SK-N-MC (cell line): ENCODE data around the gene LST1.
"Not testable (repeated sequence)": the region's sequence is repeated elsewhere in the genome, so short reads cannot be mapped to it uniquely, and the experiment has no call there.

Source experiments
- DNase-seq: peaks from one replicate; pipeline ENCODE4 v3.0.0-alpha.2; 2011; ENCODE audit warnings: low read depth, low spot score
- H3K27ac ChIP-seq: fragments of 200-600 bp; sonication (generic); 2 replicates; pipeline ENCODE4 v1.5.1; 2016; ENCODE audit warnings: mixed run types
- H3K36me3 ChIP-seq: fragments of 200-600 bp; sonication (generic); 2 replicates; pipeline ENCODE4 v1.6.1; 2017; ENCODE audit warnings: antibody characterized with exemption, low read length, mixed read lengths; ENCODE audit not compliant: insufficient read depth
- H3K4me3 ChIP-seq: fragments of 200-600 bp; sonication (generic); 2 replicates; pipeline ENCODE4 v1.5.1; 2016
- H3K9ac ChIP-seq: fragments of 200-600 bp; sonication (generic); 2 replicates; pipeline ENCODE4 v1.8.0; 2017; ENCODE audit warnings: mixed run types, mixed read lengths; ENCODE audit not compliant: insufficient read length
- H3K9me3 ChIP-seq: fragments of 200-600 bp; sonication (generic); 2 replicates; pipeline ENCODE4 v1.6.1; 2017; ENCODE audit warnings: low read depth, mild to moderate bottlenecking, antibody characterized with exemption, low read length, moderate library complexity, mixed read lengths
- EZH2 ChIP-seq: fragments of 200-600 bp; sonication (generic); IDR thresholded peaks from one replicate; pipeline ENCODE4 v1.6.1; 2017; ENCODE audit warnings: antibody characterized with exemption
- FOXP2 ChIP-seq: optimal IDR thresholded peaks from 2 replicates; pipeline ENCODE3; 2011; ENCODE audit warnings: mild to moderate bottlenecking, moderate library complexity; ENCODE audit not compliant: insufficient read depth; ENCODE audit errors: extremely low read length, control extremely low read depth
- POLR2AphosphoS5 ChIP-seq: IDR thresholded peaks from 2 replicates; pipeline ENCODE4 v1.6.1; 2012; ENCODE audit warnings: mild to moderate bottlenecking, low read depth, low read length, borderline replicate concordance

The LST1 gene

GRCh38 chr6:31585491-31585890 lies 586 bp upstream of the LST1 start:
- Histone ChIP-seq H3K9ac (no peak overlapping the region), H3K9me3 (no peaks in the 10 kb centered on the region), H3K27ac (no peak overlapping the region), H3K36me3 (no peaks in the 10 kb centered on the region), H3K4me3 (no peak overlapping the region)
- DNase-seq = no peak
- no peak for TF ChIP-seq EZH2
- no peak for TF ChIP-seq POLR2AphosphoS5
- TF ChIP-seq FOXP2 = no peak

DNA sequence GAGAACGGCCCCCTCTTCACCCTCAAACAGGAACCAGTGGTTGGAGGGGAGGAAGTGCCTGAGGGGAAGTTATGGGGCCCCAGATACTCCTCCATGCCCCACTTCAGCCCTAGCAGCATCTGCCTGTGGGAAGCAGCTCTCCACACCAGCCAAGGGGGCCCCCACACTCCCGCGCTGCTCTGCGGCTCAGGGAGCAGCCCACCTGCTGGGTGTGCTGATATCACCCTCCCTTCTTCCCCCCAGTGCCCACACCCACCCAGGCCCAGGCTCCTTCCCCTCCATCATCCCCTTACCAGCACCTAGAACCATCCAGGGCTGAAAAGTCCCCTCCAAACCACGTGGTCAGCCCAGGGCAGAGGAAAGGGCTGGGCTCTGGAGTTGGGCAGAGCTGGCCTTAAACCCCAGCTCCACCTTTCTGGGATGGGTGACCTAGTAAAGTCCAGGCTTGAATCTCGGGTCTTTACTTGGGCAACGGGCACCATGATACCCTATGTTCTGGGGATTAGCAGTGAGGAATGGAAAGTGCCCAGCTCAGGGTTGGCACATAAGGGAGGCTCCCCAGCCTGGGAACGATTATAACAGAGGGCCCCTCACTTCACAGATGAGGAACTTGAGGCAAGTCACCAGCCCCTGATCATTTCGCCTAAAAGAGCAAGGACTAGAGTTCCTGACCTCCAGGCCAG lies 663 bp downstream of the LST1 start:
- no peak for DNase-seq
- Histone ChIP-seq H3K9me3 (no peaks in the 10 kb centered on the region), H3K4me3 (0 out of 2 replicates have a peak overlapping the region, but pooled peaks have one; percentile 25), H3K27ac (no peak overlapping the region), H3K9ac (no peak overlapping the region), H3K36me3 (no peaks in the 10 kb centered on the region)
- TF ChIP-seq FOXP2 (no peak), EZH2 (no peak), POLR2AphosphoS5 (no peak)

- Histone ChIP-seq H3K36me3 (no peaks in the 10 kb centered on the region), H3K27ac (0 out of 2 replicates have a peak overlapping the region, but pooled peaks have one; percentile 25), H3K9ac (no peak overlapping the region), H3K9me3 (no peaks in the 10 kb centered on the region), H3K4me3 (no peak overlapping the region)
- DNase-seq = no peak
- TF ChIP-seq FOXP2 (no peak), POLR2AphosphoS5 (no peak), EZH2 (no peak)
These were observed 2.0 kb downstream of the LST1 start for GRCh38 chr6:31587791-31588777.

GRCh38 chr6:31588871-31589650 lies 3.0 kb downstream of the LST1 start:
- DNase-seq = no peak
- no peaks in the 10 kb centered on the region for H3K9me3 ChIP-seq
- TF ChIP-seq EZH2 (no peak), POLR2AphosphoS5 (no peak), FOXP2 (no peak)
- no peak overlapping the region for H3K4me3 ChIP-seq
- H3K9ac ChIP-seq = no peak overlapping the region
- no peaks in the 10 kb centered on the region for H3K36me3 ChIP-seq
- H3K27ac ChIP-seq = no peak overlapping the region

GRCh38 chr6:31590691-31591090 lies 4.6 kb downstream of the LST1 start:
- not testable (repeated sequence) for H3K4me3 ChIP-seq, H3K9ac ChIP-seq, H3K36me3 ChIP-seq, H3K27ac ChIP-seq, DNase-seq, H3K9me3 ChIP-seq

GRCh38 chr6:31592396-31592771 lies 6.3 kb downstream of the LST1 start:
- TF ChIP-seq FOXP2 (no peak), EZH2 (no peak), POLR2AphosphoS5 (no peak)
- DNase-seq = no peak
- Histone ChIP-seq H3K9ac (no peak overlapping the region), H3K27ac (no peak overlapping the region), H3K9me3 (no peaks in the 10 kb centered on the region), H3K36me3 (no peaks in the 10 kb centered on the region), H3K4me3 (no peak overlapping the region)

DNA sequence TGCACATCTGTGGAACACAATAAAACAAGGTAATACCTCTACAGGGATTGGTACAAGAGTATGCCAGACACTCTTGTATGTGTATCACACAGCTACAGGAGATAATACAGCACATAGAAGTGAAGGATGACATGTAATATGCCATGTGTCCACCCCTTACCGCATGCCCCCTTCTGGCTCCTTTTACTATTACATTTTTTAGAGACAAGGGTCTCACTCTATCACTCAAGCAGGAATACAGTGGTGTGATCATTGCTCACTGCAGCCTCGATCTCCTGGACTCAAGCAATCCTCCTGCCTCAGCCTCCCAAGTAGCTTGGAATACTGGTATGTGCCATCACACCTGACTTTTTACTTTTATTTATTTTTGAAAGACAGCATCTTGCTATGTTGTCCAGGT lies 10.9 kb downstream of the LST1 start:
- Histone ChIP-seq H3K4me3 (no peak overlapping the region), H3K9ac (no peak overlapping the region), H3K36me3 (no peaks in the 10 kb centered on the region), H3K9me3 (no peaks in the 10 kb centered on the region), H3K27ac (no peak overlapping the region)
- TF ChIP-seq EZH2 = no peak
- no peak for DNase-seq

DNA sequence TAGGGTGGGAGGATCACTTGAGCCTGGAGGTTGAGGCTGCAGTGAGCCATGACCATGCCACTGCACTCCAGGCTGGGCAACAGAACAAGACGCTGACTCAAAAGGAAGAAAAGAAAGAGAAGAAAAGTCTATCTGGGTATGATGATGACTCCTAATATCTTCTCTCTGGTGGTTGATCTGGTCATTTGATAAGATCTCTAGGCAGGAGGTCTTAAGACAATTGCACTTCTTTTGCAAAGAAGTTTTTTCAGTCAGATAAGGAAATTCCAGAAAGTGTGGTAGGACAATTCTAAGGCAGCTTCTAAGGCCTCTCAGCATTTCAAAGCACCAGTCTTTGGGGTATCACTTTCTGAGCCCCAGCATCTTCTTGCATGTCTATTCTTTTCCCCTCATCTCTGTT lies 21.2 kb downstream of the LST1 start:
- H3K9ac ChIP-seq = no peak overlapping the region
- H3K36me3 ChIP-seq = no peaks in the 10 kb centered on the region
- H3K4me3 ChIP-seq = no peak overlapping the region
- no peak overlapping the region for H3K27ac ChIP-seq
- DNase-seq = no peak
- TF ChIP-seq POLR2AphosphoS5 = no peak
- H3K9me3 ChIP-seq = no peaks in the 10 kb centered on the region
